ENCODE data around the gene IBTK.

GRCh38 chr6:82263916-82264315 lies 16.4 kb upstream of the IBTK start:
- TF ChIP-seq POLR2AphosphoS5 (IDR thresholded peaks at IDR 0.05; ENCODE audit: low read depth, low read length) (no peak), EZH2phosphoT487 (IDR thresholded peaks at IDR 0.05; ENCODE audit: borderline replicate concordance) (no peak)

Measured in HCT116 (cell line).